Endothelial cell of umbilical vein (primary cell): ENCODE results near the gene CDCP1. TPM values are rescaled to one million over a fixed set of nuclear protein-coding genes. Genes with fewer than 3 reads are reported as not detected.

Experiments
- BruUV-seq: library from RNA; stranded (reverse); fragments of 400-500 nt; replicated peaks from 2 replicates; lab custom pipeline; 2021; lab: Mats Ljungman, UMichigan
- CTCF ChIA-PET: fragments of 300-600, 350-600 bp; sonication (Branson Sonifier 250); formaldehyde crosslinking; loops from one replicate; lab custom pipeline; 2021; ENCODE audit warnings: antibody characterized with exemption, inconsistent platforms; lab: Charles Lee
- POLR2A ChIA-PET: fragments of 300-600, 350-600 bp; sonication (Branson Sonifier 250); formaldehyde crosslinking; loops from one replicate; lab custom pipeline; 2021; ENCODE audit warnings: antibody characterized with exemption, inconsistent platforms; lab: Charles Lee
- DNase-seq: peaks from one replicate; pipeline ENCODE4 v3.0.0-alpha.2; 2011; ENCODE audit warnings: low read depth, low spot score
- FAIRE-seq: peaks from 2 replicates; lab custom pipeline; 2011; peaks lifted over from hg19 to GRCh38; lab: Jason Lieb, UNC
- H2AFZ ChIP-seq: 2 replicates; pipeline ENCODE4 v1.6.0; 2012; ENCODE audit warnings: low read depth, low read length, control low read depth, inconsistent platforms
- H3K27ac ChIP-seq: 2 replicates; pipeline ENCODE4 v1.5.1; 2011; ENCODE audit warnings: low read depth, mild to moderate bottlenecking, control low read depth, low read length, moderate library complexity; ENCODE audit not compliant: insufficient read depth
- H3K27me3 ChIP-seq, 2 experiments: 2 replicates each; pipeline versions ENCODE4 v1.6.0 to v1.6.1; 2011; ENCODE audit warnings: low read length in 2 of 2, mixed read lengths in 1 of 2; ENCODE audit not compliant: control insufficient read depth in 2 of 2, insufficient read depth in 2 of 2
- H3K36me3 ChIP-seq, 2 experiments: 2 replicates in 1 of 2; 3 replicates in 1 of 2; pipeline ENCODE4 v1.5.1; 2011; ENCODE audit warnings: low read length in 2 of 2, mild to moderate bottlenecking in 1 of 2, moderate library complexity in 1 of 2; ENCODE audit not compliant: control insufficient read depth in 2 of 2, insufficient read depth in 2 of 2; ENCODE audit errors: extremely low read depth in 1 of 2
- H3K4me1 ChIP-seq: 3 replicates; pipeline ENCODE4 v1.5.1; 2011; ENCODE audit warnings: mild to moderate bottlenecking, low read length; ENCODE audit not compliant: control insufficient read depth, insufficient read depth; ENCODE audit errors: extremely low read depth
- H3K4me2 ChIP-seq: 2 replicates; pipeline ENCODE4 v1.6.1; 2011; ENCODE audit warnings: low read length, control low read depth, mixed read lengths; ENCODE audit not compliant: insufficient read depth
- H3K4me3 ChIP-seq, 3 experiments: fragments of 200-600 bp in 1 of 3; sonication (generic), shearing (Covaris generic) in 1 of 3; replicated peaks in 1 of 3; 2 replicates each; pipeline ENCODE4 v1.5.1; 2011 to 2016; ENCODE audit warnings: control low read depth in 3 of 3, low read length in 3 of 3, mild to moderate bottlenecking in 2 of 3, inconsistent platforms in 1 of 3, low read depth in 1 of 3, moderate library complexity in 1 of 3; ENCODE audit not compliant: insufficient read depth in 1 of 3
- H3K79me2 ChIP-seq: 2 replicates; pipeline ENCODE4 v1.6.0; 2012; ENCODE audit warnings: low read length, inconsistent platforms; ENCODE audit not compliant: control insufficient read depth, insufficient read depth
- H3K9ac ChIP-seq: replicated peaks from 2 replicates; pipeline ENCODE3; 2011; ENCODE audit warnings: low read length, control low read depth; ENCODE audit not compliant: insufficient read depth; ENCODE audit errors: extremely low read depth
- H3K9me1 ChIP-seq: replicated peaks from 3 replicates; pipeline ENCODE4 v1.6.0; 2011; ENCODE audit warnings: mild to moderate bottlenecking, low read length; ENCODE audit not compliant: control insufficient read depth, insufficient read depth; ENCODE audit errors: extremely low read depth
- H3K9me3 ChIP-seq: replicated peaks from 2 replicates; pipeline ENCODE4 v1.5.1; 2012; ENCODE audit warnings: low read length, inconsistent platforms; ENCODE audit not compliant: control insufficient read depth, insufficient read depth
- H4K20me1 ChIP-seq: replicated peaks from 2 replicates; pipeline ENCODE3; 2011; ENCODE audit warnings: mild to moderate bottlenecking, low read length; ENCODE audit not compliant: control insufficient read depth, insufficient read depth; ENCODE audit errors: extremely low read depth
- CTCF ChIP-seq, 2 donors: IDR thresholded peaks; 1 replicate in 1 of 2; 2 replicates in 1 of 2; pipeline ENCODE4 v1.5.1; 2011; ENCODE audit warnings: low read length in 2 of 2, mild to moderate bottlenecking in 2 of 2, moderate library complexity in 2 of 2, control low read depth in 1 of 2, inconsistent platforms in 1 of 2, low read depth in 1 of 2; ENCODE audit not compliant: insufficient read depth in 1 of 2; ENCODE audit errors: extremely low read depth in 1 of 2
- EZH2 ChIP-seq: IDR thresholded peaks from 2 replicates; pipeline ENCODE4 v1.6.1; 2012; ENCODE audit warnings: borderline replicate concordance, low read depth, mild to moderate bottlenecking, moderate library complexity, low read length, inconsistent platforms; ENCODE audit not compliant: severe bottlenecking
- FOS ChIP-seq: IDR thresholded peaks from 2 replicates; pipeline ENCODE4 v1.6.1; 2011; ENCODE audit warnings: mild to moderate bottlenecking, low read length, moderate library complexity, borderline replicate concordance; ENCODE audit not compliant: insufficient read depth
- GATA2 ChIP-seq: IDR thresholded peaks from 2 replicates; pipeline ENCODE4 v1.7.0; 2011; ENCODE audit warnings: low read depth, mild to moderate bottlenecking, moderate library complexity, mixed read lengths, low read length; ENCODE audit not compliant: insufficient read length, insufficient read depth
- JUN ChIP-seq: IDR thresholded peaks from 2 replicates; pipeline ENCODE4 v1.6.1; 2011; ENCODE audit warnings: borderline replicate concordance, low read depth; ENCODE audit not compliant: insufficient read length, insufficient read depth
- MAX ChIP-seq: IDR thresholded peaks from 2 replicates; pipeline ENCODE4 v1.6.1; 2011; ENCODE audit not compliant: insufficient read depth, insufficient read length
- MYC ChIP-seq: IDR thresholded peaks from one replicate; pipeline ENCODE4 v1.6.1; 2011; ENCODE audit warnings: mild to moderate bottlenecking, low read depth, low read length
- POLR2A ChIP-seq: IDR thresholded peaks from 2 replicates; pipeline ENCODE4 v1.6.1; 2012; ENCODE audit warnings: low read depth, mild to moderate bottlenecking, control low read depth, low read length
- POLR2AphosphoS5 ChIP-seq: IDR thresholded peaks from 2 replicates; pipeline ENCODE4 v1.6.1; 2012; ENCODE audit warnings: low read depth, mild to moderate bottlenecking, control low read depth, low read length, moderate library complexity; ENCODE audit not compliant: insufficient read depth
- dilution Hi-C: fragments of 300-500 bp; cut with MboI; formaldehyde crosslinking; loops from one replicate; pipeline ENCODE4 v1.15.0; 2019; ENCODE audit warnings: low sequenced_read_pairs; ENCODE audit not compliant: extremely low pct_ligation_motif_present
- intact Hi-C: fragments of 100-400 bp; cut with micrococcal nuclease; formaldehyde crosslinking; loops from one replicate; pipeline ENCODE4 v1.10.0; 2022
- polyA plus RNA-seq, 4 experiments: library from polyadenylated mRNA; depleted of rRNA in 3 of 4; stranded (reverse) in 3 of 4; unstranded in 1 of 4; fragments of >200 nt; gene quantifications; 2 replicates each; pipeline versions ENCODE4 v1.2.1 to v1.2.3, GENCODE V29; 2011 to 2012; ENCODE audit warnings: missing spikeins in 1 of 4
- total RNA-seq: library from RNA; stranded (reverse); gene quantifications from 2 replicates; pipeline ENCODE4 v1.2.3, GENCODE V29; 2021

Gene CDCP1
- total and polyA plus RNA-seq, 2 donors (not counting 3 experiments of a cell fraction or from before 2014, with no cell fraction given), result 0.01 to 0.22 TPM

- CTCF ChIA-PET, result interaction anchor here (0.8 to 0.9 kb wide), 2 partner anchors 11 to 100 kb away, joined by 3 to 4 read pairs; no protein-coding TSS in a partner anchor
These were observed 35.7 kb downstream of the CDCP1 start for GRCh38 chr3:45110509-45110833.

More at GRCh38 chr3:45110509-45110833, 35.7 kb downstream of the CDCP1 start:
- Histone ChIP-seq H4K20me1 (no peaks in the 10 kb centered on the region), H3K79me2 (no peaks in the 10 kb centered on the region), H3K4me1 (peaks cover 7% of the 10 kb centered on the region), H3K9me1 (no peaks in the 10 kb centered on the region), H2AFZ (no peak overlapping the region), H3K27me3 (no peaks in the 10 kb centered on the region), H3K4me2 (no peak overlapping the region), H3K4me3 (no peak overlapping the region), H3K9ac (no peak overlapping the region), H3K9me3 (no peaks in the 10 kb centered on the region), H3K36me3 (no peaks in the 10 kb centered on the region), H3K27ac (no peak overlapping the region)
- POLR2A ChIA-PET, result no interaction called here
- DNase-seq, result no peak
- TF ChIP-seq POLR2A (no peak), GATA2 (no peak), FOS (no peak), EZH2 (no peak), CTCF (IDR thresholded peaks at IDR 0.05; ENCODE audit: extremely low read depth in 1 of 2, insufficient read depth in 1 of 2, low read depth in 1 of 2, low read length in 2 of 2) (no peak), MAX (no peak), JUN (no peak), MYC (no peak), POLR2AphosphoS5 (no peak)
- no peak for FAIRE-seq
- dilution Hi-C loops (no loop called here), intact Hi-C loops (no loop called here)
- BruUV-seq, result no TSS peak
